ENCODE measurements around the gene PTPRK.

PTPRK gene

DNA sequence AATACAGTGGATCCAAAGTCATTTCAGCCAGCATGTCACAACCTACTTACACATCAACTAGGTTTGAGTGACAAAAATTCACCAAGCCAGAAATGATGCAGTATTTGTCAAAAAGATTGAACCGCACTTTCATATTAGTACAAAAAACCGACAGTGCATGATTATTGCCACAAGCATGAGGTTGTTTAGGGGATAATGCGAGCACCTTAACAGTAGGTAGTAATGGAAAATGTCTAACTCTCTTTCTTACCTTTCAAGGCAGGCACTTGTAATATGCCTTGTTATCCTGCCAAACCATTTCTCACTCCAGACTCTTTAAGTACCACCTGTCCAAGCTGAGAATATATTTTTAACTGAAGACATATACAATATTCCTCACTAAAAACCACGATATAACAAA lies 349.2 kb downstream of the PTPRK start:
- no peak for DNase-seq

DNA sequence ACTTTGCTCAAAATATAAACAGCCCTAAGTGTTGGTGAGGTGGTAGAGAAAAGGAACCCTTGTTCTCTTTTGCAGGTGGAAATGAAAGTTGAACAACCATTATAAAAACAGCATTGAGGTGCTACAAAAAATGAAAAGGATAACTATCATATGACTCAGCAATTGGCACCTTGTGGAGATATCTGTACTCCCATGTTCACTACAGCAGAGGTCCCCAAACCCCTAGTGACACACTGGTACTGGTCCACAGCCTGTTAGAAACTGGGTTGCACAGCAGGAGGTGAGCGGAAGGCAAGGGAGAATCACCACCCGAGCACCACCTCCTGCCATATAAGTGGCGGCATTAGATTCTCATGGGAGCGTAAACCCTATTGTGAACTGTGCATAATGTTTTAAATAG lies 352.2 kb downstream of the PTPRK start:
- DNase-seq: no peak

GRCh38 chr6:128167552-128167951 lies 352.8 kb downstream of the PTPRK start:
- DNase-seq: no peak

GRCh38 chr6:128164254-128164653 lies 356.1 kb downstream of the PTPRK start:
- no peak for DNase-seq

DNA sequence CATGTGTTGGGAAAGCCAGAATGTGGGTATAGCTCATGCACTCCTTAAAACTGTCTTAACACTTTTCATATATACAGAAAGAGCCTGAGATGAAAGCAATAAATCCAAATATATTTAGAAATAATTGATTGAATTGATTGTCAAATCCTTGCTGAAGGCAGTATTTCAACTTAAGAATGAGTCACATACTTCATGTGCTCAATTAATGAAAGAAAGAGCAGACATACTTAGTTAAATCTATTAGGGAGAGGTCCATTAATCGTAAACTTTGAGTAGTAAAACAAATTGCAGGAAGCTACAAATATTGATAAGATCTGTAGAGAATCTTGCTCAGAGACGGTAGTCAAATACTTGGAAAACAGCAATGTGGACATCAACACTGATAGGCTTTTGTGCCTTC lies 358.0 kb downstream of the PTPRK start:
- no peak for DNase-seq

GRCh38 chr6:128161839-128162238 lies 358.6 kb downstream of the PTPRK start:
- DNase-seq: no peak

- DNase-seq: no peak
These were observed 359.1 kb downstream of the PTPRK start for GRCh38 chr6:128161263-128161662.

DNA sequence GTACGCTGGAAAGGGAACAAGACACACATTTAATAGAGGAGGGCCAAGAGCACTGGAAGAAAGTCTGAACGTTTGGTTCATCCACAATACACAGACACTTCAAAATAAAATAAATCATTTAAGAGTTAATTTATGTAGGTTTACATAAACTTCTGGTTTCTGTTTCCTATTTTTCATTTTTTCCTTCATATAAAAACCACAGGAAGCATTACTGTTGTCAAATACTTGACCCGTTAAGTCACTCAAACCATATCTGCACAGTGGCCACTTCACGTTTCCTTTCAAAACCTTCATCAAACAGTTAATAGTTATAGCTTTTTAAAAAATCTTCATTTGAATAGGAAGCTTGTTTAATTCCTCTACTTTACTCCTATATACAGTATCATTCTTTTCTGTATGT lies 361.9 kb downstream of the PTPRK start:
- DNase-seq: no peak

DNA sequence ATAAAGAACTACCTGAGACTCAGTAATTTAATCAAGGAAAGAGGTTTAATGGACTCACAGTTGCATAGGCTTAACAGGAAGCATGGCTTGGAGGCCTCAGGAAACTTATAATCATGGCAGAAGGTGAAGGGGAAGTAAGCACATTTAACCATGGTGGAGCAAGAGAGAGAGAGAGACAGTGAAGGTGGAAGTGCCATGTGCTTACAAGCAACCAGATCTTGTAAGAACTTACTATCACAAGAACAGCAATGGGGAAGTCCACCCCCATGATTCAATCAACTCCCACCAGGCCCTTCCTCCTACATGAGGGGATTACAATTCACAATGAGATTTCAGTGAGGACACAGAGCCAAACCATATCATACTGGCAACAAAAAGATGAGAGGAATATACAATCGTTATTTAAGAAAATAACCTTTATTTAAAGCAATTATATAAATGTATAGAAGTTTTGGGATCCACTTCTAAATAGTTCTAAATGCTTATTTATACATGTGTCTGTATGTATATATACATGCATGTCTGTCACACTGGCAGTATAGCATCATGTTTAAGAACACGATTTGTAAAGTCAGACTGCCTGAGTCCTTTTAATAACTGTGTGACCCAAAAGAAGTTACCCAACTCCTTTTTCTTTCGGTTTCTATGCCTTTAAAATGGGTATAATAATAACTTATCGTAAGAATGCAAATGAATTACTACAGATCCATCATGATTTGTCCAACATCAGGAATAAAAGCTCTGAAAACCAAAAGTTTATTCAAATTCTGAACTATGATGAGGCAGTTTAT lies 363.9 kb downstream of the PTPRK start:
- DNase-seq: no peak

- no peak for DNase-seq
These were observed 364.6 kb downstream of the PTPRK start for GRCh38 chr6:128155826-128156225.

DNA sequence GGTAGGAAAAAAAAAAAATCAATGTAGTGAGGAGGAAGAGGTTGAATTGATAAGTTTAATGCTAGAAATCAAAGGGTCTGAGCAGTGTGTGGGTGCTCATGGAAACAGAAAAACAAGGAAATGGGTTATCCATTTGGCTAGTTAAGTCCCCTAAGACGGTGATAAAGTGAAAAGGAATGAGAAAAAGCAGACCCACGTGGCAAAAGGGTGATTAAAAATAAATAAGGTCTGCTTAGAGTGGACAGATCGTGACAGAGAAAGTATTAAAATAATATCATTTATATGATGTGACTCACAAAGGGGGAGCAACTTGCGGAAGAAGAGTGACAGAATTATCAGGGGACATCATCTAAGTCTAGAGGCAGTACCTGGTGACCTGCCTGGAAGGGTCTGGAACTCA lies 367.8 kb downstream of the PTPRK start:
- no peak for DNase-seq

DNA sequence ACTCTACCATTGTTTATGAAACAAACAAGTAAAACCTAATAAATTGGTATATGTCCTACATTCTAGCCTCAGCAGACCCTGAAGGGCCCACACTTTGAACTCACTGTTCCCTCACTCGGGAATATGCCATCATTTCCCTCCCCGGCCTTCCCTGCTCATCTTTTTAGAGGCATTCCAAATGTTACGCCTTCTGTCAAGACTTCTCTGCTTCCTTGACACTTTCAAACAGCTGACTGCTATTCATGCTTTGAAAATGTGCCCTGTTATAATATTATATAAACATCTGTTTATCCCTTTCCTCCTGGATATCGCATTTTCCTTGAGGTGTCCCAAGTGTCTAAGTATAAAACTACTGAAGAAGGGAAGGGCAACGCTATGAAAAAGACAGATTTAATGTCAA lies 370.0 kb downstream of the PTPRK start:
- no peak for DNase-seq

DNA sequence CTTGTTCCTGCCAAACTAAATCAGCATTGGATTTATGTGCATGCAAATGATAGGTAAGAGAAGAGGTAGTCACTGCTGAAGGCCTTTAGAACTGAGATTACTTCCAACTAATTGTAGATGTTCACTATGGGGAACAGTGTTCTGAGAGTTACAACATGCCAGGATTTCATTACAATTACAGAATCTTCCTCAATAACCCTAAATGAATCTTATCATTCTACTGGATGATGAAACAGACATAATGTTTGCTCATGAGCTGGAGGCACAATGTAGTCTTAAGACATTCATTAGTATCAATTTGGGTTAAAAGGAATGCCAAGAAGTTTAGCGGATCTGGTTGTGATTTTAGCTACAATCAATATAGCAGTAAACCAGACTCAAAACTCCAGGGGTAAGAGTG lies 370.6 kb downstream of the PTPRK start:
- DNase-seq: no peak

GRCh38 chr6:128144320-128144719 lies 376.1 kb downstream of the PTPRK start:
- DNase-seq: no peak

- no peak for DNase-seq
These were observed 378.5 kb downstream of the PTPRK start for GRCh38 chr6:128141932-128142331.

- DNase-seq: no peak
These were observed 380.9 kb downstream of the PTPRK start for GRCh38 chr6:128139519-128139918.

DNA sequence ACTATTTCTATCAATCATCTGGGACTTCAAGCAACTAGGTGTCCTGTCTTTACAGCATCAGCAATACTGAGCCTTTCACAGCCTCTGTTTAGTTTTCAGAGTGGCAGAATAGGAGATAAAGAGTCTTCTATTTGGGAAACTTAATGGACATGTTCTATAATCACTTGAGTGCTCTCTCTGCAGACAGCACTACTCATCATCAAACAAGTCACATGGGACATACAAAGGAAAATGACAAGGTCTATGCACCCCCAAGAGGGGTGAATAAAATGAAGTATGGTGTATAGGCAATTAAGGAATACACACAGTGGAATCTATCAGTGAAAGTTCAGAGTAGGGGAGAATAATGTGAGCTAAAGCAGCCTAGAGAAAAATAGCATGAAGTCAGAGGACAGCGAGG lies 381.7 kb downstream of the PTPRK start:
- DNase-seq: no peak

- no peak for DNase-seq
These were observed 385.1 kb downstream of the PTPRK start for GRCh38 chr6:128135325-128135724.

DNA sequence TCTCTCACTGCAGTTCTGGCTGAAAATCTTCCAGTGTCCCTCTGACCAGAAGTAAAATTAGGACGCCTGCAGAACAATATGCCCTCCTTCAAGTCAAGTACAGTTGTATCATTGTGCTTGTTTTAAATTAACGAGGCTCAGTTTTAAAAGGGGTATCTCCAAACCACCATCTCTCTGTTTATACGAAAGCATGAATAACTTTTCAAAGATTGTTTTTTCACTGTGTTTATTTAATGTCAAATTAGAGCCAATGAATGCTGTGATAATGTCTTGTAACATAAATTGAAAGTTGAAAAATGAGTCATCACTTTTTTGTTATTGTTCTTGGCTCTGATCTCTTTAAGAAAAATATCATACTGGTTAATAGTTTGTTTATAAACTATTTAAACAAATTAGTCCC lies 388.8 kb downstream of the PTPRK start:
- no peak for DNase-seq

- DNase-seq: no peak
These were observed 389.4 kb downstream of the PTPRK start for GRCh38 chr6:128131036-128131435.

DNA sequence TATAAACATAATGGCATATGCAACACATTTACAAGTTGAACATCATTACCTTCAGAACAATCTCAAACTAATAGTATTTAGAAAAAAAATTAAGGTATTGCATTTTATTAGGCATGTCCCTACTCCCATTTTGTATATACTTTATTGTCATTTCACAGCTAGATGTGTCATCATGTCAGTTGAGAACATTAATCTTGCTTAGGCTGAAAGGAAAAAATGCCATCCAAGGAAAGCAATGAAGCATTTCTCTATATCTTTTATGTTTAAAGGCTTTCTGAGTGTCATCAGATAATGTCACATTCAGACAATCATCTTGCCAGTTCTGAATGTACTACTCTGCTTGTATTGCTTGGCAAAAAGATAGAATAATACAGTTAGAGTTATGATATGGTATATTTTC lies 390.7 kb downstream of the PTPRK start:
- no peak for DNase-seq

DNA sequence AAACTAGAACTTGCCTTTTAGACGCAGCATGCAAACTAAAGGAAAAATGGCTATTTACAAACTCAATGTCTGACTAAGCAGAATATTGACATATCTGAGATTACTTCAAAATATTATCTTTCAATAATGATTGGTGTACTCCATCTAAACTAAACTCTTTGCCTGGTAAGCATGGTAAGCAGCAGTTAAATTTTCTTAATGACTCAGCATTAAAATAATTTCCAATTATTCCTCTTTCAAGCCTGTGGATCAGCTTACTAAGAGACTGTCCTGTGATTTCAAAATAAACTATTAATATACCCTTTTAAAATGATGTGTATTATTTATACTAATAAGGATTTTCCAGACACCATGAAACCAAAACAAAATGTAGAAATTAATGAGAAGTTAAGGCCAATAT lies 392.7 kb downstream of the PTPRK start:
- DNase-seq: no peak

DNA sequence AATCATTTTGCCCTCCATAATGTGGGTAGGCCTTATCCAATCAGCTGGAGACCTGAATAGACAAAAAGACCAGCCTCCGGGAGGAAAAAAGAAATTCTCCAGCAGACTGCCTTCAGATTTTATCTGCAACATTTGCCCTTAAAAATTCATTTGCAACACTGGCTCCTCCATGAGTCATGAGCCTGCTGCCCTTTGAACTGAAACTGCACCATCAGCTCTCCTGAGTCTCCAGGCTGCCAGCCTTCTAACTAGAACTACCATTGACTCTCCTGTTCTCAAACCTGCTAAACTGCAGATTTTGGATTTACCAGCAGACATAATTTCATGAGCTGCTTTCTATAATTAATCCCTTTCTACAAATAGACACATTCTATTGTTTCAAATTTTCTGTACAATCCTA lies 395.7 kb downstream of the PTPRK start:
- DNase-seq: no peak

DNA sequence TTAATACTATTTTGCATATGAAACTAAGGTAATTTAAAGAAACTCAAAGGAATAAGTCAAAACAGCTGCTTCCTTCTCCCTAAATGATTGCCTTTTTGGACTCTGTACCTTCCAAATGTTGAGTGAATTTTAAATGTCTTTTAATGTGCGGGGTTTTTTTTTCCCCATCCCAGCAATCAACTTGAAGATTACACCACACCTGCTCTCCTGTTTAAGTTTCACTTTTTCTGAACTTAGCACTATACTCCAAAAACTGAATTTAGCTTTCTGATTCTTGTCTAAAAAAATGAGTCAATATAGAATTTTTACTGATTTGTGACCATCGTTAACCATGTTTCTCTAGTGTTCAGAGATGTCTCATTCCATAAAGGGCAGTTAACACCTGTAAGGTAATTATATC lies 398.8 kb downstream of the PTPRK start:
- DNase-seq: no peak

GRCh38 chr6:128121190-128121589 lies 399.2 kb downstream of the PTPRK start:
- no peak for DNase-seq
